Calu3 (cell line): ENCODE measurements around the gene ZBTB40. TPM values are rescaled to one million over a fixed set of nuclear protein-coding genes. Genes with fewer than 3 reads are reported as not detected.

Experiments
- BruUV-seq: library from RNA; stranded (reverse); fragments of 400-500 nt; replicated peaks from 2 replicates; lab custom pipeline; 2021; lab: Mats Ljungman, UMichigan
- CTCF ChIA-PET: fragments of 300-600 bp; sonication (Branson Sonifier 250); formaldehyde crosslinking; loops from one replicate; lab custom pipeline; 2022; ENCODE audit warnings: antibody characterized with exemption; lab: Charles Lee
- DNase-seq: peaks from one replicate; pipeline ENCODE4 v3.0.0; 2022
- H3K27ac Mint-ChIP-seq: one replicate; pipeline ENCODE4 v1.8.0; 2022; ENCODE audit warnings: mixed read lengths; ENCODE audit not compliant: unreplicated experiment
- H3K27me3 Mint-ChIP-seq: one replicate; pipeline ENCODE4 v1.8.0; 2022; ENCODE audit warnings: mixed read lengths; ENCODE audit not compliant: unreplicated experiment
- H3K36me3 Mint-ChIP-seq: one replicate; pipeline ENCODE4 v1.8.0; 2022; ENCODE audit warnings: mild to moderate bottlenecking, moderate library complexity, mixed read lengths; ENCODE audit not compliant: insufficient read depth, unreplicated experiment
- H3K4me1 Mint-ChIP-seq: one replicate; pipeline ENCODE4 v1.8.0; 2022; ENCODE audit warnings: mild to moderate bottlenecking, low read depth, mixed read lengths; ENCODE audit not compliant: unreplicated experiment
- H3K4me3 Mint-ChIP-seq: one replicate; pipeline ENCODE4 v1.8.0; 2022; ENCODE audit warnings: mild to moderate bottlenecking, low read depth, moderate library complexity, mixed read lengths; ENCODE audit not compliant: unreplicated experiment
- H3K9me3 Mint-ChIP-seq: one replicate; pipeline ENCODE4 v1.8.0; 2022; ENCODE audit warnings: low read depth, mixed read lengths; ENCODE audit not compliant: unreplicated experiment
- CTCF ChIP-seq: fragments of 200-600 bp; IDR thresholded peaks from one replicate; pipeline ENCODE4 v1.8.0; 2022; ENCODE audit warnings: antibody characterized with exemption; ENCODE audit not compliant: unreplicated experiment
- intact Hi-C: fragments of 100-400 bp; cut with micrococcal nuclease; formaldehyde crosslinking; loops from one replicate; pipeline ENCODE4 v1.10.0; 2022; ENCODE audit not compliant: unreplicated experiment
- total RNA-seq: library from RNA; stranded (reverse); gene quantifications from 2 replicates; pipeline ENCODE4 v1.2.3, GENCODE V29; 2022

The ZBTB40 gene
- total RNA-seq, 1 experiment from 2014 or later = 18.7 TPM

- no peak for TF ChIP-seq CTCF
- intact Hi-C loops = no loop called here
- DNase-seq = no peak
- peaks cover 2% of the 10 kb centered on the region for H3K9me3 Mint-ChIP-seq
- peaks cover 13% of the 10 kb centered on the region for H3K27me3 Mint-ChIP-seq
- H3K4me3 Mint-ChIP-seq = no peak overlapping the region
- peaks cover 6% of the 10 kb centered on the region for H3K36me3 Mint-ChIP-seq
- no peak overlapping the region for H3K27ac Mint-ChIP-seq
- BruUV-seq = no TSS peak
- CTCF ChIA-PET = no interaction called here
- H3K4me1 Mint-ChIP-seq = peaks cover 29% of the 10 kb centered on the region
These were observed 43.4 kb upstream of the ZBTB40 start for GRCh38 chr1:22408230-22408629.

- TF ChIP-seq CTCF = no peak
- intact Hi-C loops = loop anchor here (10.0 kb wide), 1 partner anchor 306 kb away; no protein-coding TSS in a partner anchor
- Mint-ChIP-seq H3K9me3 (peaks cover 2% of the 10 kb centered on the region), H3K4me1 (peaks cover 18% of the 10 kb centered on the region), H3K27me3 (peaks cover 13% of the 10 kb centered on the region), H3K27ac (no peak overlapping the region), H3K36me3 (peaks cover 6% of the 10 kb centered on the region), H3K4me3 (no peak overlapping the region)
- CTCF ChIA-PET = no interaction called here
- DNase-seq = no peak
- no TSS peak for BruUV-seq
These were observed 41.2 kb upstream of the ZBTB40 start for GRCh38 chr1:22410401-22410800.

GRCh38 chr1:22410928-22411495 lies 40.6 kb upstream of the ZBTB40 start:
- TF ChIP-seq CTCF = no peak
- Mint-ChIP-seq H3K9me3 (peaks cover 2% of the 10 kb centered on the region), H3K4me3 (no peak overlapping the region), H3K36me3 (peaks cover 6% of the 10 kb centered on the region), H3K4me1 (peaks cover 18% of the 10 kb centered on the region), H3K27ac (peak overlapping the region; percentile 15), H3K27me3 (peaks cover 13% of the 10 kb centered on the region)
- intact Hi-C loops = loop anchor here (10.0 kb wide), 1 partner anchor 306 kb away; no protein-coding TSS in a partner anchor
- no peak for DNase-seq
- CTCF ChIA-PET = no interaction called here
- no TSS peak for BruUV-seq

DNA sequence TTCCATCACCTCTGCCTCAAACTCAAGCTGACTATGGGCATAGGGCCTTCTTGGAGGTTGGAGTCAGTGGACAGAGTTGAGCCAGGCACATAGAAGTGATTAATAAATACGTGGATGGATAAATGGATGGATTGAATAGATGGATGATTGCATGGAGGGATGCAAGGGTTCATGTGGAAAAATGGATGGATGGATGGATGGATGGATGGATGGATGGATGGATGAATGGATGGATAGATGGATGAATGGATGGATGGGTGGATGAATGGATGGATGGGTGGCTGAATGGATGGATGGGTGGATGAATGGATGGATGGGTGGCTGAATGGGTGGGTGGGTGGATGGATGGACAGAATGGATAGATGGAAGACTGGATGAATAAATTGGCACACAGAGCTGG lies 40.1 kb upstream of the ZBTB40 start:
- intact Hi-C loops = loop anchor here (10.0 kb wide), 1 partner anchor 307 kb away; no protein-coding TSS in a partner anchor
- CTCF ChIA-PET = no interaction called here
- H3K36me3 Mint-ChIP-seq = peaks cover 6% of the 10 kb centered on the region
- no peak overlapping the region for H3K4me3 Mint-ChIP-seq
- TF ChIP-seq CTCF = no peak
- no TSS peak for BruUV-seq
- peaks cover 2% of the 10 kb centered on the region for H3K9me3 Mint-ChIP-seq
- H3K27me3 Mint-ChIP-seq = peaks cover 13% of the 10 kb centered on the region
- H3K4me1 Mint-ChIP-seq = peaks cover 18% of the 10 kb centered on the region
- DNase-seq = no peak
- peak overlapping the region; percentile 15 for H3K27ac Mint-ChIP-seq
